ENCODE results near the gene L1CAM.

Gene L1CAM

GRCh38 chrX:153875391-153876111 is 10.4 kb downstream of the L1CAM start:
- DNase-seq (ENCODE audit: low spot score), result peak; percentile 31

GRCh38 chrX:153874366-153875125 is 11.4 kb downstream of the L1CAM start:
- no peak for DNase-seq (ENCODE audit: low spot score)

GRCh38 chrX:153874085-153874365 is 11.9 kb downstream of the L1CAM start:
- no peak for DNase-seq (ENCODE audit: low spot score)

- no peak for DNase-seq (ENCODE audit: low spot score)
Observed at GRCh38 chrX:153873282-153874084, 12.5 kb downstream of the L1CAM start.

- DNase-seq (ENCODE audit: low spot score), result no peak
Observed at GRCh38 chrX:153871946-153872878, 13.8 kb downstream of the L1CAM start.

GRCh38 chrX:153871451-153871850 is 14.5 kb downstream of the L1CAM start:
- no peak for DNase-seq (ENCODE audit: low spot score)

GRCh38 chrX:153870791-153871360 is 15.1 kb downstream of the L1CAM start:
- no peak for DNase-seq (ENCODE audit: low spot score)

GRCh38 chrX:153870288-153870690 is 15.7 kb downstream of the L1CAM start:
- no peak for DNase-seq (ENCODE audit: low spot score)

GRCh38 chrX:153869473-153870287 is 16.3 kb downstream of the L1CAM start:
- DNase-seq (ENCODE audit: low spot score), result no peak

- DNase-seq (ENCODE audit: low spot score), result no peak
Observed at GRCh38 chrX:153868576-153869472, 17.1 kb downstream of the L1CAM start.

- no peak for DNase-seq (ENCODE audit: low spot score)
Observed at GRCh38 chrX:153867671-153868070, 18.3 kb downstream of the L1CAM start.

- DNase-seq (ENCODE audit: low spot score), result no peak
Observed at GRCh38 chrX:153867139-153867538, 18.8 kb downstream of the L1CAM start.

- no peak for DNase-seq (ENCODE audit: low spot score)
Observed at GRCh38 chrX:153866302-153867019, 19.5 kb downstream of the L1CAM start.

GRCh38 chrX:153865685-153866084 is 20.3 kb downstream of the L1CAM start:
- no peak for DNase-seq (ENCODE audit: low spot score)

- DNase-seq (ENCODE audit: low spot score), result no peak
Observed at GRCh38 chrX:153865321-153865580, 20.7 kb downstream of the L1CAM start.

GRCh38 chrX:153864561-153865320 is 21.2 kb downstream of the L1CAM start:
- no peak for DNase-seq (ENCODE audit: low spot score)

GRCh38 chrX:153864101-153864500 is 21.9 kb downstream of the L1CAM start:
- no peak for DNase-seq (ENCODE audit: low spot score)

- no peak for DNase-seq (ENCODE audit: low spot score)
Observed at GRCh38 chrX:153863251-153863991, 22.6 kb downstream of the L1CAM start.

Data from CD4-positive, alpha-beta T cell treated with Interleukin-6 at 100 ng/mL for 8 hours (primary cell).